Spleen (tissue), 11 donors: ENCODE measurements around the gene ITPR1. TPM values are rescaled to one million over a fixed set of nuclear protein-coding genes. Genes with fewer than 3 reads are reported as not detected.

Experiments
- DNase-seq: peaks from one replicate; pipeline ENCODE4 v3.0.0-alpha.2; 2020
- H3K27ac ChIP-seq, 8 donors: fragments of 200-600 bp; sonication (generic) in 7 of 8; 1 replicate in 4 of 8; 2 replicates in 4 of 8; pipeline versions ENCODE4 v1.5.0 to v1.8.0; 2016 to 2021; ENCODE audit warnings: inconsistent platforms in 4 of 8, mild to moderate bottlenecking in 4 of 8, moderate library complexity in 1 of 8
- H3K27me3 ChIP-seq, 7 donors: fragments of 200-600 bp; sonication (generic) in 6 of 7; replicated peaks in 1 of 7; 1 replicate in 4 of 7; 2 replicates in 3 of 7; pipeline versions ENCODE4 v1.5.0 to v1.8.0; 2016 to 2021; ENCODE audit warnings: inconsistent platforms in 3 of 7, mild to moderate bottlenecking in 1 of 7
- H3K36me3 ChIP-seq, 6 donors: fragments of 200-600 bp; sonication (generic) in 5 of 6; 1 replicate in 4 of 6; 2 replicates in 2 of 6; pipeline versions ENCODE4 v1.5.0 to v1.8.0; 2016 to 2021; ENCODE audit warnings: inconsistent platforms in 2 of 6
- H3K4me1 ChIP-seq, 6 donors: fragments of 200-600 bp; sonication (generic) in 5 of 6; 1 replicate in 3 of 6; 2 replicates in 3 of 6; pipeline versions ENCODE4 v1.5.0 to v1.8.0; 2016 to 2021; ENCODE audit warnings: inconsistent platforms in 3 of 6
- H3K4me3 ChIP-seq, 8 donors: fragments of 200-600 bp; sonication (generic) in 7 of 8; 1 replicate in 4 of 8; 2 replicates in 4 of 8; pipeline versions ENCODE4 v1.5.0 to v1.8.0; 2016 to 2021; ENCODE audit warnings: inconsistent platforms in 4 of 8, mild to moderate bottlenecking in 4 of 8, moderate library complexity in 2 of 8
- H3K9me3 ChIP-seq, 8 donors: fragments of 200-600 bp; sonication (generic) in 7 of 8; 1 replicate in 4 of 8; 2 replicates in 4 of 8; pipeline versions ENCODE4 v1.5.0 to v1.8.0; 2016 to 2021; ENCODE audit warnings: inconsistent platforms in 4 of 8
- CTCF ChIP-seq, 11 experiments: fragments of 200-600 bp in 7 of 11; fragments of 450-650 bp in 4 of 11; sonication (generic) in 4 of 11; IDR thresholded peaks in 8 of 11; conservative IDR thresholded peaks in 3 of 11; 1 replicate in 7 of 11; 2 replicates in 4 of 11; pipeline versions ENCODE4 v1.4.0 to v1.8.0; 2016 to 2021; ENCODE audit warnings: antibody characterized with exemption in 11 of 11, inconsistent platforms in 4 of 11, mild to moderate bottlenecking in 1 of 11
- POLR2A ChIP-seq, 3 donors: fragments of 450-650 bp; IDR thresholded peaks; one replicate each; pipeline ENCODE4 v1.5.1; 2017; ENCODE audit warnings: antibody characterized with exemption in 3 of 3, mild to moderate bottlenecking in 1 of 3
- POLR2AphosphoS5 ChIP-seq, 3 donors: sonication (generic); formaldehyde crosslinking; IDR thresholded peaks; one replicate each; pipeline ENCODE4 v1.5.1; 2017; ENCODE audit warnings: antibody characterized with exemption in 3 of 3
- WGBS, 5 donors: extraction: QIAGEN DNeasy Blood & Tissue Kit in 3 of 5; methylation state at CpG; one replicate each; pipeline versions ENCODE4 v1.1.5 to v1.1.7; 2013 to 2018; 5-methylcytosine and 5-hydroxymethylcytosine counted together
- intact Hi-C: fragments of 100-400 bp; cut with DNase I; formaldehyde crosslinking; loops from one replicate; pipeline ENCODE4 v1.15.0; 2023; ENCODE audit warnings: low total_unique reads
- polyA plus RNA-seq, 3 donors: library from polyadenylated mRNA; stranded (reverse); fragments of 200-250 nt; gene quantifications; one replicate each; pipeline ENCODE4 v1.2.1, GENCODE V29; 2013
- total RNA-seq, 7 donors: library from RNA; depleted of rRNA in 3 of 7; stranded (reverse); fragments of >200 nt in 3 of 7; fragmentation: NEBNext Ultra II Directional in 4 of 7; extraction: Animal tissue kit (Norgen Biotek cat#: 25700) in 4 of 7; gene quantifications; one replicate each; pipeline versions ENCODE4 v1.1.0 to v1.2.1, GENCODE V29; 2016 to 2021
- donor health status: healthy with polysubstance abuse.
- donor health status: DM: no; HTN: no; CAD: no; lungs with moderate emphysema.
- donor health status: DM: no; HTN: no; CAD: no.
- donor health status: Bipolar disorder and iron deficiency.
- donor health status: healthy.
- donor health status: DM: no; HTN: no; CAD: no.
- donor health status: DM: yes; HTN: yes; CAD: no.

The ITPR1 gene
- total and polyA plus RNA-seq, 10 donors = 17.5 to 194 (median 129) TPM

DNA sequence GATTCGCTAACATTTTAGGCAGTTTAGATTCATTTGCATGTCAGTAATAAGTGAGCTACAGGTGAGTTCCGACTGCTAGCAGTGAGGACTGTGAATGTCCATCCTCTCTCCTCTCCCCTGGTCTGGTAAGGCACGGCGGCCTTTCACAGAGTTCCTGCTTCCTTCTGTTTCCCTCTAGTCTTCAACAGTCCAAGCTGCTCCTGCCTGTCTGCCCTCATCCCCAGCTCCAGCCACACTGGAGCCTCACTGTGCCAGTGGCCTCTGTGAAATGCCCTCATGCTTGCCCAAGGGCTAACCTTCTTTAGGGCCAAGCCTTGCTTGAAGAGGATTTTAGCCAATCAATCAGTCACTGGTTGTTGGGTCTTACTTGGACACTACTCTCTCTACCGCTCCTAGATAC is 340.3 kb downstream of the ITPR1 start:
- Histone ChIP-seq H3K27ac (peak overlapping the region in 3 of 8 donors; percentile 12 to 69 (median 54)), H3K4me1 (peaks cover 19 to 78% (median 60%) of the 10 kb centered on the region in 6 donors), H3K4me3 (no peak overlapping the region), H3K27me3 (no peaks in the 10 kb centered on the region), H3K36me3 (peaks cover 0 to 67% (median 8%) of the 10 kb centered on the region in 6 donors), H3K9me3 (no peaks in the 10 kb centered on the region)
- TF ChIP-seq POLR2AphosphoS5 (IDR thresholded peaks at IDR 0.05) = no peak
- TF ChIP-seq CTCF (IDR thresholded peaks at IDR 0.05 in 8 of 11, conservative IDR thresholded peaks at IDR 0.05 in 3 of 11) = no peak
- no peak for TF ChIP-seq POLR2A (IDR thresholded peaks at IDR 0.05)
- DNase-seq = no peak
- WGBS, 5 donors = 85 to 95% (median 94%) methylated on average over 5 of the region's 5 CpGs
- intact Hi-C loops = no loop called here

DNA sequence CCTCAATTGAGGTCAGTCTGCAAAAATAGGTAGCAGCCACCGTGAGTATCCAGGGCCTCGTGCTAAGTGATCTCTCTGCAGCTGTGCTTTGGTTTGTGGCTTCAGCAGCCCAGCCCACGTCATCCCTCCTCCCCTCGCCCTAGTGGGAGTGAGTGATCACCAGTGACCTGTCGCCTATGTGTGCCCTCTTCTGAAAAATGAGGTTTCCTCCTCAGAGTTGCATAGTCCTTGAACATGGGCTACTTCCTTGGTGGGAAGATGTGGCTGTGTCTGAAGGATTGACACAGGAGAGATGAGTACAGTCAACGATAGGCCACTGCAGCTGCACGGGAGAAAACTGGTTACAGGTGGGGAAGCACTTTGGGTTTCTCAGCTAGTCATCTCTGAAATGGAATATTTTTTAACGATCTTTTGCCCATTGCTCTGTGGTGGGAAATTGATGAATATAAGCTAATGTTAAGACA is 341.3 kb downstream of the ITPR1 start:
- TF ChIP-seq POLR2A (IDR thresholded peaks at IDR 0.05) (no peak), POLR2AphosphoS5 (IDR thresholded peaks at IDR 0.05) (peak in 2 of 3 donors; percentile 58 to 63), CTCF (IDR thresholded peaks at IDR 0.05 in 8 of 11, conservative IDR thresholded peaks at IDR 0.05 in 3 of 11) (no peak)
- H3K36me3 ChIP-seq = peaks cover 0 to 73% (median 8%) of the 10 kb centered on the region in 6 donors
- intact Hi-C loops = no loop called here
- peak overlapping the region in 5 of 8 donors; percentile 12 to 69 (median 34) for H3K27ac ChIP-seq
- 23 to 43% (median 37%) methylated on average over 8 of the region's 8 CpGs for WGBS, 5 donors
- DNase-seq = peak; percentile 85
- H3K9me3 ChIP-seq = no peaks in the 10 kb centered on the region
- no peak overlapping the region for H3K4me3 ChIP-seq
- H3K4me1 ChIP-seq = peaks cover 16 to 68% (median 54%) of the 10 kb centered on the region in 6 donors
- H3K27me3 ChIP-seq = no peaks in the 10 kb centered on the region

DNA sequence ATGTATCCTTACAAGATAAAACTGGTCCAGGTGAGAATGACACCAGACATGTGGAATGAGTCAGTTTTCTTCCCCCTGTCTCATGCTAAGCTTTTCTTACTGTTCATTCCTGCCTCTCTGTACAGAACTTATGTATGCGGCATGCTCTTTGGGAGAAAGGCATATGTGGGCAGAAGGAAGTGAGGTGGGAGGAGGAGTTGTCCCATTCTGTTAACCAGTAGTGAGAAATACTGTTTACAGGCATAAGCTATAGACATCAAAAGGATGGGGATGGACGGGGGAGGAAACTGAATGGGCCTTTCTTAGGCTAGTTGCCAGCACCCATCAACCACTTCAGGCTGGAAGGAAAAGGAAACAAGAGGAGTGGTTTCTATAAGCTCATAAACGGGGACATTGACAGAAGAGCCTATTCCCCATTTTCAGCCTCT is 342.5 kb downstream of the ITPR1 start:
- DNase-seq = no peak
- H3K36me3 ChIP-seq = peaks cover 0 to 74% (median 8%) of the 10 kb centered on the region in 6 donors
- intact Hi-C loops = no loop called here
- H3K27ac ChIP-seq = peak overlapping the region in 2 of 8 donors; percentile 3 to 69
- H3K9me3 ChIP-seq = no peaks in the 10 kb centered on the region
- H3K27me3 ChIP-seq = no peaks in the 10 kb centered on the region
- 29 to 39% (median 33%) methylated on average over 3 of the region's 3 CpGs for WGBS, 5 donors
- TF ChIP-seq POLR2AphosphoS5 (IDR thresholded peaks at IDR 0.05) (no peak), CTCF (IDR thresholded peaks at IDR 0.05 in 8 of 11, conservative IDR thresholded peaks at IDR 0.05 in 3 of 11) (no peak), POLR2A (IDR thresholded peaks at IDR 0.05) (no peak)
- H3K4me3 ChIP-seq = no peak overlapping the region
- H3K4me1 ChIP-seq = peaks cover 9 to 56% (median 43%) of the 10 kb centered on the region in 6 donors

DNA sequence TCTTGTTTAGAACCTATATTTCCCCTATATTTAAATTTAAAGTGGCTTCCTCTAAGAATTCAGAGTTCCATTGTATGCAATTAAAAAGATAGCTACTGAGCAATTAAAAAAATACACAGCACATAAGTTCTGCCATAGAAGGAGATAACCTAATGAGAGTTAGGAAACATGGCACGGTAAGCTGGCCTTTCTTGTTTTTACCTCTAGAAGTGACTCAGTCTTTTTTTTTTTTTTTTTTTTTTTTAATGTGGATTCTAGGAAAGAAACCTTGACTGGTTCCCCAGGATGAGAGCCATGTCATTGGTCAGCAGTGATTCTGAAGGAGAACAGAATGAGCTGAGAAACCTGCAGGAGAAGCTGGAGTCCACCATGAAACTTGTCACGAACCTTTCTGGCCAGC is 343.4 kb downstream of the ITPR1 start:
- no peak for DNase-seq
- intact Hi-C loops = no loop called here
- H3K36me3 ChIP-seq = peaks cover 0 to 74% (median 8%) of the 10 kb centered on the region in 6 donors
- peaks cover 6 to 48% (median 34%) of the 10 kb centered on the region in 6 donors for H3K4me1 ChIP-seq
- 87 to 99% (median 93%) methylated on average over 2 of the region's 2 CpGs for WGBS, 5 donors
- no peak overlapping the region for H3K27ac ChIP-seq
- H3K27me3 ChIP-seq = no peaks in the 10 kb centered on the region
- no peaks in the 10 kb centered on the region for H3K9me3 ChIP-seq
- TF ChIP-seq CTCF (IDR thresholded peaks at IDR 0.05 in 8 of 11, conservative IDR thresholded peaks at IDR 0.05 in 3 of 11) = no peak
- no peak for TF ChIP-seq POLR2AphosphoS5 (IDR thresholded peaks at IDR 0.05)
- TF ChIP-seq POLR2A (IDR thresholded peaks at IDR 0.05) = no peak
- H3K4me3 ChIP-seq = no peak overlapping the region
